Neutrophil (primary cell): ENCODE data around the gene RASSF3.

Experiments used
- H3K27ac ChIP-seq: fragments of 200-600 bp; sonication (generic); 2 replicates; pipeline ENCODE4 v1.5.1; 2016; ENCODE audit warnings: mild to moderate bottlenecking, moderate library complexity
- H3K27me3 ChIP-seq: fragments of 200-600 bp; sonication (generic); 2 replicates; pipeline ENCODE4 v1.6.0; 2016; ENCODE audit warnings: mild to moderate bottlenecking
- H3K36me3 ChIP-seq: fragments of 200-600 bp; sonication (generic); 2 replicates; pipeline ENCODE4 v1.5.1; 2017
- H3K4me1 ChIP-seq, 2 experiments: fragments of 200-600 bp in 1 of 2; sonication (generic) in 1 of 2; 1 replicate in 1 of 2; 2 replicates in 1 of 2; pipeline versions ENCODE4 v1.5.1 to v1.6.1; 2013 to 2016; ENCODE audit warnings: low read depth in 1 of 2, low read length in 1 of 2, mild to moderate bottlenecking in 1 of 2, moderate library complexity in 1 of 2; ENCODE audit not compliant: control insufficient read depth in 1 of 2, insufficient read depth in 1 of 2
- H3K4me3 ChIP-seq, 2 experiments: fragments of 200-600 bp in 1 of 2; sonication (generic) in 1 of 2; 1 replicate in 1 of 2; 2 replicates in 1 of 2; pipeline ENCODE4 v1.5.1; 2013 to 2016; ENCODE audit warnings: low read depth in 1 of 2, low read length in 1 of 2, mild to moderate bottlenecking in 1 of 2, moderate library complexity in 1 of 2
- H3K9me3 ChIP-seq: fragments of 200-600 bp; sonication (generic); 2 replicates; pipeline ENCODE4 v1.5.1; 2016
- CTCF ChIP-seq: fragments of 200-600 bp; sonication (generic); IDR thresholded peaks from 2 replicates; pipeline ENCODE4 v1.5.1; 2016; ENCODE audit warnings: antibody characterized with exemption

The RASSF3 gene

GRCh38 chr12:64740646-64741045, 130.4 kb downstream of the RASSF3 start:
- Histone ChIP-seq H3K27ac (peak overlapping the region; percentile 76), H3K9me3 (no peaks in the 10 kb centered on the region), H3K4me3 (peak overlapping the region in 1 of 2 experiments; percentile 8), H3K4me1 (peaks cover 40 to 47% of the 10 kb centered on the region in 2 experiments), H3K27me3 (no peaks in the 10 kb centered on the region), H3K36me3 (peaks cover 59% of the 10 kb centered on the region)
- TF ChIP-seq CTCF = no peak

- Histone ChIP-seq H3K4me1 (peaks cover 49 to 56% of the 10 kb centered on the region in 2 experiments), H3K9me3 (no peaks in the 10 kb centered on the region), H3K27me3 (no peaks in the 10 kb centered on the region), H3K36me3 (peaks cover 51% of the 10 kb centered on the region), H3K4me3 (no peak overlapping the region), H3K27ac (no peak overlapping the region)
- no peak for TF ChIP-seq CTCF
These were observed 132.1 kb downstream of the RASSF3 start for GRCh38 chr12:64742416-64742815.

GRCh38 chr12:64743206-64743605, 132.9 kb downstream of the RASSF3 start:
- Histone ChIP-seq H3K27me3 (no peaks in the 10 kb centered on the region), H3K4me1 (peaks cover 45 to 56% of the 10 kb centered on the region in 2 experiments), H3K36me3 (peaks cover 48% of the 10 kb centered on the region), H3K27ac (no peak overlapping the region), H3K4me3 (no peak overlapping the region), H3K9me3 (no peaks in the 10 kb centered on the region)
- TF ChIP-seq CTCF = no peak

GRCh38 chr12:64744422-64745258, 134.3 kb downstream of the RASSF3 start:
- H3K36me3 ChIP-seq = peaks cover 37% of the 10 kb centered on the region
- no peak for TF ChIP-seq CTCF

GRCh38 chr12:64745259-64745807, 135.0 kb downstream of the RASSF3 start:
- peak overlapping the region; percentile 58 for H3K27ac ChIP-seq
- no peaks in the 10 kb centered on the region for H3K27me3 ChIP-seq
- no peak overlapping the region for H3K4me3 ChIP-seq
- no peaks in the 10 kb centered on the region for H3K9me3 ChIP-seq
- no peak for TF ChIP-seq CTCF
- H3K4me1 ChIP-seq = peaks cover 57 to 68% of the 10 kb centered on the region in 2 experiments
- peaks cover 37% of the 10 kb centered on the region for H3K36me3 ChIP-seq

More at GRCh38 chr12:64744422-64745258, 134.3 kb downstream of the RASSF3 start:
- Histone ChIP-seq H3K27ac (no peak overlapping the region), H3K27me3 (no peaks in the 10 kb centered on the region), H3K4me3 (no peak overlapping the region), H3K9me3 (no peaks in the 10 kb centered on the region), H3K4me1 (peaks cover 57 to 68% of the 10 kb centered on the region in 2 experiments)
